ENCODE data around the gene LCN6. TPM values are rescaled to one million over a fixed set of nuclear protein-coding genes. Genes with fewer than 3 reads are reported as not detected.

Gene LCN6
- total and polyA plus RNA-seq, 2 of the 13 experiments (the other 11 are each of a cell fraction or from before 2014, with no cell fraction given) = not detected

DNA sequence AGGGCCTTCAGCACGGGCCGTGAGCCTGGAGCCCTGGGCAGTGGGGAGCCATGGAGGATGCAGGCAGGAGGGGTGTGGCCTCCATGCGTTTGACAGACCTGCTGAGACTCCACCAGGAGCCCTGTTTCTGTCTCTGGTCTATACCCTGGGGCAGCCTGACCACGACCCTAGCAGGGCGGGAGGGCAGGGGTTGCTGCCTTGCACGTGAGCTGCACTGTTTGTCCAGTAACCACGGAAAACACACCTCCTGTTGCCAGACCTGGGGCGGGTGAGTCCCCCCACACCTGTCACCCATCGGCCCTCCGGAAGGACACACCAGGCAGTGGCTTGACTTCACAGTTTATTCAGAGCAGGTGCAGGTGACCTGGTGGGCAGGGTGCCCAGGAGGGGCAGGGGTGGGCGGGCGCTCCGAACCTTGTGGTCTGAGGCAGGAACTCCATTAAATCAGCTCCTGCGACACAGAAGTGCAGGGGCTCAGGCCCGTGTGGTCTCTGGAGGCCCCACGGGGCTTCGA, 5.8 kb upstream of the LCN6 start (continued):
- TF ChIP-seq ZNF607 (CRISPR knock-in tag; IDR thresholded peaks at IDR 0.05; ENCODE audit: borderline replicate concordance) = no peak
- TF ChIP-seq SATB2 (CRISPR knock-in tag; IDR thresholded peaks at IDR 0.05) = no peak
- no peak for TF ChIP-seq ASH2L (IDR thresholded peaks at IDR 0.05; ENCODE audit: insufficient read length, low read depth, low read length)
- TF ChIP-seq ZNF768 (CRISPR knock-in tag; IDR thresholded peaks at IDR 0.05) = peak; percentile 58; the same call in 1 of the 2 replicates
- peak; percentile 30; the same call in 1 of the 2 replicates for TF ChIP-seq DMAP1 (CRISPR knock-in tag; IDR thresholded peaks at IDR 0.05)
- TF ChIP-seq ARHGAP35 (CRISPR knock-in tag; IDR thresholded peaks at IDR 0.05; ENCODE audit: borderline replicate concordance) = no peak
- no peak for TF ChIP-seq PAF1 (CRISPR knock-in tag; IDR thresholded peaks at IDR 0.05)

DNA sequence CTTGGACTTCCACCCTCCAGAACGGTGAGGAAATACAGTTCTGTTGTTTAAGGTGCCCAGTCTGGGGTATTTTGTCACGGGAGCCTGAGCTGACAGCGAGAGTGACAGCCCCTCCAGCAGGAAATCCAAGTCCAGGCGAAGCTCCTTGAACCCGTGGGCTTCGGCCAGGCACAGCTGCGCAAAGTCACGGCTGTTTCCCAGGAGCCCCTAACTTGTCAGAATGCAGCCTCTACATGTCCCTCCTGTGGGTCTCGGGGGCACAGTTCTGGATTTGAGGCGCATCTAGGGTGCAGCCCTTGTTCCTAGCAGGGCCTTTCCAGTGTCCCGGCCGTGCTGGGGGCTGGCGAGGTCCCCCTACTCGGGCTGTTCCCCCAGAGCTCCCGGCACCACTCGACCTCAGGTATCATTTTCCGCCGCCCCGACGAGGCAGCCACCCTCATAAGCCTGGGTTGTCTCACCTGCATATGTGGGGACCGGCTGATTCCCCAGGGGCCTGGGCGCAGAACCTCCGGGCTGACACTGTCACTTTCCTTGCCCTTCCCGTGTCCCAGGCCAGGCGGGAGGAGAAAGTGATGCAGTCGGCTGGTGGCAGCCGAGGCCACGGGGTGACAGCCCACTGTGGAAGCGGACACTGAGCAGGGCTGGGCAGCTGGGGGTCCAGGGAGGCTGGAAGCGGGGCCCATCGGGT, 5.2 kb upstream of the LCN6 start:
- POLR2A ChIA-PET = no interaction called here
- no peak for DNase-seq (ENCODE audit: low spot score)
- ATAC-seq = no peak

More for the DNA sequence above, 5.2 kb upstream of the LCN6 start:
- no peak overlapping the region for H3K27ac ChIP-seq (ENCODE audit: extremely low read length, insufficient read depth, low read length)
- peaks cover 15% of the 10 kb centered on the region for H3K9me3 ChIP-seq (ENCODE audit: low read length)
- peaks cover 14 to 54% of the 10 kb centered on the region in 2 experiments; a peak in 4 of 5 replicates for H3K27me3 ChIP-seq (ENCODE audit: control insufficient read depth in 1 of 2, insufficient read depth in 2 of 2, low read length in 2 of 2)
- no peak overlapping the region for H3K4me2 ChIP-seq (ENCODE audit: low read depth, low read length)
- intact Hi-C loops (cut with micrococcal nuclease; ENCODE audit: unreplicated experiment) (no loop called here), in situ Hi-C loops (cut with HindIII; ENCODE audit: extremely low pct_ligation_motif_present, low pct_unique_long_range_greater_than_20kb) (no loop called here)
- H3K4me1 ChIP-seq (ENCODE audit: insufficient read depth, low read length) = peaks cover 12% of the 10 kb centered on the region; the same call in 1 of the 2 replicates
- TF ChIP-seq THAP11 (CRISPR knock-in tag; IDR thresholded peaks at IDR 0.05) (no peak), TP53 (CRISPR knock-in tag; conservative IDR thresholded peaks at IDR 0.05) (no peak), NR2F2 (IDR thresholded peaks at IDR 0.05; ENCODE audit: borderline replicate concordance, low read depth) (no peak), JUNB (CRISPR knock-in tag; IDR thresholded peaks at IDR 0.05; ENCODE audit: borderline replicate concordance) (no peak), ZNF432 (CRISPR knock-in tag; IDR thresholded peaks at IDR 0.05; ENCODE audit: borderline replicate concordance) (no peak)
- WGBS (ENCODE audit: low lambda C conversion rate) = 90% methylated on average over 7 of the region's 31 CpGs
- H2AFZ ChIP-seq (ENCODE audit: low read length) = no peak overlapping the region
- no peak overlapping the region for H3K4me3 ChIP-seq (replicated peaks in 1 of 3; ENCODE audit: insufficient read depth in 1 of 3, low read depth in 2 of 3, low read length in 3 of 3)
- no TSS peak for BruUV-seq (replicated peaks)
- H3K79me2 ChIP-seq (ENCODE audit: insufficient read depth, low read length) = no peaks in the 10 kb centered on the region
- no peaks in the 10 kb centered on the region for H4K20me1 ChIP-seq (ENCODE audit: insufficient read depth, low read length)
- no peak for FAIRE-seq
- CTCF ChIA-PET (ENCODE audit: low intra/inter-chr PET ratio, low total read pairs) = no interaction called here
- H3K36me3 ChIP-seq (replicated peaks in 1 of 2; ENCODE audit: control insufficient read depth in 1 of 2, insufficient read depth in 2 of 2, low read length in 2 of 2) = no peaks in the 10 kb centered on the region
- H3K9ac ChIP-seq (ENCODE audit: insufficient read depth, low read depth, low read length) = no peak overlapping the region
